ENCODE data around the gene KRT13. TPM values are rescaled to one million over a fixed set of nuclear protein-coding genes. Genes with fewer than 3 reads are reported as not detected.
A peak's percentile ranks its signal among the peaks of the same experiment; 100 is the strongest.

The KRT13 gene
- total and polyA plus RNA-seq, 2 donors (not counting 1 experiment from before 2014, with no cell fraction given) = not detected

GRCh38 chr17:41452281-41452680 is 53.1 kb downstream of the KRT13 start:
- Histone ChIP-seq H3K9me3 (ENCODE audit: control insufficient read depth, insufficient read depth, low read depth, low read length) (no peaks in the 10 kb centered on the region), H3K4me1 (ENCODE audit: control insufficient read depth, extremely low read depth, insufficient read depth, low read length) (no peaks in the 10 kb centered on the region), H4K20me1 (ENCODE audit: control insufficient read depth, extremely low read depth, insufficient read depth, low read length) (no peaks in the 10 kb centered on the region), H3K9ac (ENCODE audit: insufficient read depth, low read length) (no peak overlapping the region), H3K4me3 (replicated peaks in 1 of 4; ENCODE audit: control extremely low read depth in 1 of 4, insufficient read depth in 1 of 4, low read depth in 3 of 4, low read length in 4 of 4) (no peak overlapping the region), H2AFZ (ENCODE audit: low read length) (no peak overlapping the region), H3K27me3 (ENCODE audit: control insufficient read depth, insufficient read depth, low read length) (peaks cover 2% of the 10 kb centered on the region), H3K27ac (ENCODE audit: insufficient read depth, low read length) (no peak overlapping the region), H3K4me2 (ENCODE audit: extremely low read depth, insufficient read depth, low read length) (no peak overlapping the region), H3K79me2 (ENCODE audit: control insufficient read depth, insufficient read depth, low read length) (no peaks in the 10 kb centered on the region), H3K36me3 (ENCODE audit: control insufficient read depth, insufficient read depth, low read length) (no peaks in the 10 kb centered on the region)
- TF ChIP-seq EZH2 (IDR thresholded peaks at IDR 0.05; ENCODE audit: low read length, missing control alignments) (no peak), CTCF (conservative IDR thresholded peaks at IDR 0.05 in 1 of 2, IDR thresholded peaks at IDR 0.05 in 1 of 2; ENCODE audit: low read depth in 1 of 2, low read length in 2 of 2) (no peak)
- no peak for DNase-seq (ENCODE audit: low read depth in 2 of 2)

- H3K4me2 ChIP-seq (ENCODE audit: extremely low read depth, insufficient read depth, low read length) = no peak overlapping the region
- H3K27me3 ChIP-seq (ENCODE audit: control insufficient read depth, insufficient read depth, low read length) = peaks cover 2% of the 10 kb centered on the region
- H3K36me3 ChIP-seq (ENCODE audit: control insufficient read depth, insufficient read depth, low read length) = no peaks in the 10 kb centered on the region
- no peak overlapping the region for H3K27ac ChIP-seq (ENCODE audit: insufficient read depth, low read length)
- H2AFZ ChIP-seq (ENCODE audit: low read length) = no peak overlapping the region
- no peaks in the 10 kb centered on the region for H3K79me2 ChIP-seq (ENCODE audit: control insufficient read depth, insufficient read depth, low read length)
- no peak overlapping the region for H3K9ac ChIP-seq (ENCODE audit: insufficient read depth, low read length)
- no peak overlapping the region for H3K4me3 ChIP-seq (replicated peaks in 1 of 4; ENCODE audit: control extremely low read depth in 1 of 4, insufficient read depth in 1 of 4, low read depth in 3 of 4, low read length in 4 of 4)
- peaks cover 2% of the 10 kb centered on the region for H3K4me1 ChIP-seq (ENCODE audit: control insufficient read depth, extremely low read depth, insufficient read depth, low read length)
- no peaks in the 10 kb centered on the region for H4K20me1 ChIP-seq (ENCODE audit: control insufficient read depth, extremely low read depth, insufficient read depth, low read length)
- TF ChIP-seq EZH2 (IDR thresholded peaks at IDR 0.05; ENCODE audit: low read length, missing control alignments) (no peak), CTCF (conservative IDR thresholded peaks at IDR 0.05 in 1 of 2, IDR thresholded peaks at IDR 0.05 in 1 of 2; ENCODE audit: low read depth in 1 of 2, low read length in 2 of 2) (no peak)
- DNase-seq (ENCODE audit: low read depth in 2 of 2) = peak in 1 of 2 donors; percentile 51
- H3K9me3 ChIP-seq (ENCODE audit: control insufficient read depth, insufficient read depth, low read depth, low read length) = no peaks in the 10 kb centered on the region
Observed at GRCh38 chr17:41451154-41451728, 54.2 kb downstream of the KRT13 start.

Other genes with a start within 250 kb of the KRT13 start
- gene KRTAP9-6, start 240.2 kb downstream of the KRT13 start, total RNA-seq = not detected in 2 replicates
- gene KRTAP9-6, start 240.2 kb downstream of the KRT13 start, polyA plus RNA-seq = not detected in 2 replicates
- gene KRTAP9-7, start 229.9 kb downstream of the KRT13 start, total RNA-seq = not detected in 2 replicates
- not detected in 2 replicates for gene KRTAP9-7, start 229.9 kb downstream of the KRT13 start, polyA plus RNA-seq
- not detected in 2 replicates for gene KRTAP29-1, start 202.8 kb downstream of the KRT13 start, total RNA-seq
- gene KRTAP29-1, start 202.8 kb downstream of the KRT13 start, polyA plus RNA-seq = not detected in 2 replicates
- not detected in 2 replicates for gene KRTAP16-1, start 196.3 kb downstream of the KRT13 start, total RNA-seq
- gene KRTAP16-1, start 196.3 kb downstream of the KRT13 start, polyA plus RNA-seq = not detected in 2 replicates
- gene KRTAP17-1, start 189.9 kb downstream of the KRT13 start, total RNA-seq = not detected in 2 replicates
- gene KRTAP17-1, start 189.9 kb downstream of the KRT13 start, polyA plus RNA-seq = not detected in 2 replicates
- not detected in 2 replicates for gene KRT33A, start 154.8 kb downstream of the KRT13 start, total RNA-seq
- not detected in 2 replicates for gene KRT33A, start 154.8 kb downstream of the KRT13 start, polyA plus RNA-seq
- not detected in 2 replicates for gene KRT33B, start 135.8 kb downstream of the KRT13 start, total RNA-seq
- gene KRT33B, start 135.8 kb downstream of the KRT13 start, polyA plus RNA-seq = not detected in 2 replicates
- gene KRT34, start 123.3 kb downstream of the KRT13 start, total RNA-seq = under 0.01 TPM in 1 of 2 replicates, not detected in the other
- 0.45 and 1.00 TPM in 2 replicates for gene KRT34, start 123.3 kb downstream of the KRT13 start, polyA plus RNA-seq
- not detected in 2 replicates for gene KRT31, start 108.0 kb downstream of the KRT13 start, total RNA-seq
- gene KRT31, start 108.0 kb downstream of the KRT13 start, polyA plus RNA-seq = not detected in 2 replicates
- not detected in 2 replicates for gene KRT37, start 81.0 kb downstream of the KRT13 start, total RNA-seq
- gene KRT37, start 81.0 kb downstream of the KRT13 start, polyA plus RNA-seq = not detected in 2 replicates
- under 0.01 TPM in 1 of 2 replicates, not detected in the other for gene KRT38, start 64.6 kb downstream of the KRT13 start, total RNA-seq
- gene KRT38, start 64.6 kb downstream of the KRT13 start, polyA plus RNA-seq = 0.02 and 0.07 TPM in 2 replicates
- gene KRT32, start 38.2 kb downstream of the KRT13 start, total RNA-seq = under 0.01 TPM in 2 replicates
- 0.03 and 0.09 TPM in 2 replicates for gene KRT32, start 38.2 kb downstream of the KRT13 start, polyA plus RNA-seq
- not detected in 2 replicates for gene KRT35, start 24.5 kb downstream of the KRT13 start, total RNA-seq
- not detected in 2 replicates for gene KRT35, start 24.5 kb downstream of the KRT13 start, polyA plus RNA-seq
- not detected in 2 replicates for gene KRT36, start 15.7 kb downstream of the KRT13 start, total RNA-seq
- gene KRT36, start 15.7 kb downstream of the KRT13 start, polyA plus RNA-seq = 0.03 TPM in 2 replicates
- 0.17 TPM in 1 of 2 replicates, not detected in the other for gene KRT15, start 13.3 kb upstream of the KRT13 start, total RNA-seq
- gene KRT15, start 13.3 kb upstream of the KRT13 start, polyA plus RNA-seq = 0.47 and 1.8 TPM in 2 replicates
- gene KRT19, start 22.7 kb upstream of the KRT13 start, total RNA-seq = 11.6 and 22.3 TPM in 2 replicates
- gene KRT19, start 22.7 kb upstream of the KRT13 start, polyA plus RNA-seq = 8.1 and 32.6 TPM in 2 replicates
- not detected in 2 replicates for gene KRT9, start 66.4 kb upstream of the KRT13 start, total RNA-seq
- not detected in 2 replicates for gene KRT9, start 66.4 kb upstream of the KRT13 start, polyA plus RNA-seq
- gene KRT14, start 81.3 kb upstream of the KRT13 start, total RNA-seq = not detected in 2 replicates
- gene KRT14, start 81.3 kb upstream of the KRT13 start, polyA plus RNA-seq = 0.62 and 0.94 TPM in 2 replicates
- gene KRT16, start 107.2 kb upstream of the KRT13 start, total RNA-seq = not detected in 2 replicates
- 0.05 and 0.09 TPM in 2 replicates for gene KRT16, start 107.2 kb upstream of the KRT13 start, polyA plus RNA-seq
- 0.26 and 0.50 TPM in 2 replicates for gene KRT17, start 119.0 kb upstream of the KRT13 start, total RNA-seq
- gene KRT17, start 119.0 kb upstream of the KRT13 start, polyA plus RNA-seq = 0.89 and 0.90 TPM in 2 replicates
- 112 and 145 TPM in 2 replicates for gene EIF1, start 183.3 kb upstream of the KRT13 start, total RNA-seq
- 225 and 256 TPM in 2 replicates for gene EIF1, start 183.3 kb upstream of the KRT13 start, polyA plus RNA-seq
- not detected in 2 replicates for gene GAST, start 206.7 kb upstream of the KRT13 start, total RNA-seq
- not detected in 2 replicates for gene GAST, start 206.7 kb upstream of the KRT13 start, polyA plus RNA-seq
- 0.17 and 0.26 TPM in 2 replicates for gene HAP1, start 229.0 kb upstream of the KRT13 start, total RNA-seq
- 0.01 and 0.02 TPM in 2 replicates for gene HAP1, start 229.0 kb upstream of the KRT13 start, polyA plus RNA-seq

Measured in fibroblast of lung (primary cell).